ENCODE measurements around the gene ANKMY1. TPM values are rescaled to one million over a fixed set of nuclear protein-coding genes. Genes with fewer than 3 reads are reported as not detected.

ANKMY1 gene
- total RNA-seq, 4 donors from 2014 or later, result 11.7 to 30.5 (median 15.3) TPM

DNA sequence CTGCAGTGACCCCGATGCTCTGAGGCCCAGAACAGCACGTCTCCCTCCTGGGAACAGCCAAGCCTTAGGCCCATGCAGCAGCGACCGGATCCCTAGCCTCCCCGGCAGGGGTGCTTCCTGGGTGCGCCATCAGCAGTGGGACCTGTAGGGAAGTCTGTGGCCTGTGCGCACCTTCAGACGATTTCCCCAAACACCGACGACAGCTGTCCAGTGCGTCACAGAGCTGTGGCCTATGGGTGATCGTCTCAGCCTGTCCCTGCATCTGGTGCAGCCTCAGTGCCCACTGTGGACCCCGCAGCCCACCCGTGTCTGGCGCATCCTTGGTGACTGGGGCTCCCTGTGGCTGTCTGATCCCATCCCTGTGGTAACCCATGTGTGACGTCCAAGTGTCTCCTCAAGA lies 113.3 kb downstream of the ANKMY1 start:
- TF ChIP-seq, protein P1, sequence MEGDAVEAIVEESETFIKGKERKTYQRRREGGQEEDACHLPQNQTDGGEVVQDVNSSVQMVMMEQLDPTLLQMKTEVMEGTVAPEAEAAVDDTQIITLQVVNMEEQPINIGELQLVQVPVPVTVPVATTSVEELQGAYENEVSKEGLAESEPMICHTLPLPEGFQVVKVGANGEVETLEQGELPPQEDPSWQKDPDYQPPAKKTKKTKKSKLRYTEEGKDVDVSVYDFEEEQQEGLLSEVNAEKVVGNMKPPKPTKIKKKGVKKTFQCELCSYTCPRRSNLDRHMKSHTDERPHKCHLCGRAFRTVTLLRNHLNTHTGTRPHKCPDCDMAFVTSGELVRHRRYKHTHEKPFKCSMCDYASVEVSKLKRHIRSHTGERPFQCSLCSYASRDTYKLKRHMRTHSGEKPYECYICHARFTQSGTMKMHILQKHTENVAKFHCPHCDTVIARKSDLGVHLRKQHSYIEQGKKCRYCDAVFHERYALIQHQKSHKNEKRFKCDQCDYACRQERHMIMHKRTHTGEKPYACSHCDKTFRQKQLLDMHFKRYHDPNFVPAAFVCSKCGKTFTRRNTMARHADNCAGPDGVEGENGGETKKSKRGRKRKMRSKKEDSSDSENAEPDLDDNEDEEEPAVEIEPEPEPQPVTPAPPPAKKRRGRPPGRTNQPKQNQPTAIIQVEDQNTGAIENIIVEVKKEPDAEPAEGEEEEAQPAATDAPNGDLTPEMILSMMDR (IDR thresholded peaks at IDR 0.05; ENCODE audit: low read depth), result no peak

GRCh38 chr2:240443891-240444301 lies 113.9 kb downstream of the ANKMY1 start:
- TF ChIP-seq, protein P1 (IDR thresholded peaks at IDR 0.05; ENCODE audit: low read depth), result no peak

GRCh38 chr2:240442891-240443715 lies 114.7 kb downstream of the ANKMY1 start:
- TF ChIP-seq, protein P1 (IDR thresholded peaks at IDR 0.05; ENCODE audit: low read depth), result no peak

GRCh38 chr2:240441993-240442411 lies 115.8 kb downstream of the ANKMY1 start:
- TF ChIP-seq, protein P1 (IDR thresholded peaks at IDR 0.05; ENCODE audit: low read depth), result no peak

DNA sequence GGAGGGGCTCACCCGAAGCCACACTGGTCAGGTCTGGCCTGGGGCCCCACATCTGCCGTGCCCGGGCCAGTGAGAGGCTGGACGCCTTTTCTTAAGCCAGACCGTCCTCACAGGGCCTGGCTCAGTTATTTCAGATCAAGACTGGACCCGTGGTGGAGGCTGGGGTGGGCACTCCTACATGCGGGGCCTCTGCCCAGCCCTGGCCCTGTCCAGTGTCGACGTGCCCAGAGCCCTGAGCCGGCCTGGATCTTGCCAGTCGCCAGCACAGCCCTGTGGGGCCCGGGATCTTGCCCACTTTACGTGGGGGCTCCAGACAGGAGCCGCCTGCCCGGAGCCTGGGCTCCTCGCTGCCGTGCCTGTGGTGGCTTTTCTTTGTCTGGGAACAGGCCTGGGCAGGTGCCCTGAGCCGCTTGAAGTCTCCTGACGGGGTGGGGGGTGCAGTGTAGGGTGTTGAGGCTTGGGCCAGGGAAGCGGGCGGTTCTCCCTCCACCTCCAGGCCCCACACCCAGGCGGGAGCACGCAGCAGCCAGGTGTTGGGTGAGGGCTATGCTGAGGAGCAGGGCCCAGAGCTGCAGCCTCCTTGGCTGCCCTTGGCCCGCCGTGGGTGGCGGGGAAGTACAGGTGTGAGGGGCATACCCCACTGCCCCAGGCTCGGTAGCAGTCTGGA lies 116.3 kb downstream of the ANKMY1 start:
- TF ChIP-seq, protein P1 (IDR thresholded peaks at IDR 0.05; ENCODE audit: low read depth), result no peak

GRCh38 chr2:240440704-240441320 lies 117.0 kb downstream of the ANKMY1 start:
- TF ChIP-seq, protein P1 (IDR thresholded peaks at IDR 0.05; ENCODE audit: low read depth), result no peak

GRCh38 chr2:240440251-240440650 lies 117.5 kb downstream of the ANKMY1 start:
- TF ChIP-seq, protein P1 (IDR thresholded peaks at IDR 0.05; ENCODE audit: low read depth), result no peak
